Calu3 (cell line): Measurements from ENCODE around the gene MACROD2. TPM values are rescaled to one million over a fixed set of nuclear protein-coding genes. Genes with fewer than 3 reads are reported as not detected.

Source experiments
- BruUV-seq: library from RNA; stranded (reverse); fragments of 400-500 nt; replicated peaks from 2 replicates; lab custom pipeline; 2021; lab: Mats Ljungman, UMichigan
- CTCF ChIA-PET: fragments of 300-600 bp; sonication (Branson Sonifier 250); formaldehyde crosslinking; loops from one replicate; lab custom pipeline; 2022; ENCODE audit warnings: antibody characterized with exemption; lab: Charles Lee
- DNase-seq: peaks from one replicate; pipeline ENCODE4 v3.0.0; 2022
- H3K27ac Mint-ChIP-seq: one replicate; pipeline ENCODE4 v1.8.0; 2022; ENCODE audit warnings: mixed read lengths; ENCODE audit not compliant: unreplicated experiment
- H3K27me3 Mint-ChIP-seq: one replicate; pipeline ENCODE4 v1.8.0; 2022; ENCODE audit warnings: mixed read lengths; ENCODE audit not compliant: unreplicated experiment
- H3K36me3 Mint-ChIP-seq: one replicate; pipeline ENCODE4 v1.8.0; 2022; ENCODE audit warnings: mild to moderate bottlenecking, moderate library complexity, mixed read lengths; ENCODE audit not compliant: insufficient read depth, unreplicated experiment
- H3K4me1 Mint-ChIP-seq: one replicate; pipeline ENCODE4 v1.8.0; 2022; ENCODE audit warnings: mild to moderate bottlenecking, low read depth, mixed read lengths; ENCODE audit not compliant: unreplicated experiment
- H3K4me3 Mint-ChIP-seq: one replicate; pipeline ENCODE4 v1.8.0; 2022; ENCODE audit warnings: mild to moderate bottlenecking, low read depth, moderate library complexity, mixed read lengths; ENCODE audit not compliant: unreplicated experiment
- H3K9me3 Mint-ChIP-seq: one replicate; pipeline ENCODE4 v1.8.0; 2022; ENCODE audit warnings: low read depth, mixed read lengths; ENCODE audit not compliant: unreplicated experiment
- intact Hi-C: fragments of 100-400 bp; cut with micrococcal nuclease; formaldehyde crosslinking; loops from one replicate; pipeline ENCODE4 v1.10.0; 2022; ENCODE audit not compliant: unreplicated experiment
- total RNA-seq: library from RNA; stranded (reverse); gene quantifications from 2 replicates; pipeline ENCODE4 v1.2.3, GENCODE V29; 2022
- TF ChIP-seq, protein P1 (sequence below): fragments of 200-600 bp; IDR thresholded peaks from one replicate; pipeline ENCODE4 v1.8.0; 2022; ENCODE audit warnings: antibody characterized with exemption; ENCODE audit not compliant: unreplicated experiment

MACROD2 gene
- total RNA-seq, 1 experiment from 2014 or later, result 29.4 TPM

DNA sequence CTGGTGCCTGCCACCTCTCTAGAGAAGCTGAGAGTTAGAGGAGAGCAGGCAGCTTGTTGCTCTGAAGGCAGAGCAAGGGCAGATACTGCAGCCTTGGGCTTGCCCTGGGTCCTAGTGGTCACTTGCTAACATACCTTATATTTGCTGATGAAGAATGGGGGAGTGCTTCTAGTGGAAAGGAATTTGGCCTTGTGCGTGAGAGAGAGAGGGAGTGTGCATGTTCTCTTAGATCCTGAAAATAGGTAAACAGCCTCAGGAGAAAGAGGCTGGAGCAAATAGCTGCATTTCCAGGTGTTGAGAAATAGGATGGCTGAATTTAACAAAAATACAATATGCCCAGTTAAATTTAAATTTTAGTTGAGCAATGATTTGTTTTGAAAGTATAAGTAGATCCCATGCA lies 1066.6 kb downstream of the MACROD2 start:
- H3K27me3 Mint-ChIP-seq, result no peaks in the 10 kb centered on the region
- H3K27ac Mint-ChIP-seq, result no peak overlapping the region
- H3K4me1 Mint-ChIP-seq, result no peaks in the 10 kb centered on the region
- TF ChIP-seq, protein P1, sequence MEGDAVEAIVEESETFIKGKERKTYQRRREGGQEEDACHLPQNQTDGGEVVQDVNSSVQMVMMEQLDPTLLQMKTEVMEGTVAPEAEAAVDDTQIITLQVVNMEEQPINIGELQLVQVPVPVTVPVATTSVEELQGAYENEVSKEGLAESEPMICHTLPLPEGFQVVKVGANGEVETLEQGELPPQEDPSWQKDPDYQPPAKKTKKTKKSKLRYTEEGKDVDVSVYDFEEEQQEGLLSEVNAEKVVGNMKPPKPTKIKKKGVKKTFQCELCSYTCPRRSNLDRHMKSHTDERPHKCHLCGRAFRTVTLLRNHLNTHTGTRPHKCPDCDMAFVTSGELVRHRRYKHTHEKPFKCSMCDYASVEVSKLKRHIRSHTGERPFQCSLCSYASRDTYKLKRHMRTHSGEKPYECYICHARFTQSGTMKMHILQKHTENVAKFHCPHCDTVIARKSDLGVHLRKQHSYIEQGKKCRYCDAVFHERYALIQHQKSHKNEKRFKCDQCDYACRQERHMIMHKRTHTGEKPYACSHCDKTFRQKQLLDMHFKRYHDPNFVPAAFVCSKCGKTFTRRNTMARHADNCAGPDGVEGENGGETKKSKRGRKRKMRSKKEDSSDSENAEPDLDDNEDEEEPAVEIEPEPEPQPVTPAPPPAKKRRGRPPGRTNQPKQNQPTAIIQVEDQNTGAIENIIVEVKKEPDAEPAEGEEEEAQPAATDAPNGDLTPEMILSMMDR, result no peak
- H3K9me3 Mint-ChIP-seq, result no peaks in the 10 kb centered on the region
- H3K36me3 Mint-ChIP-seq, result no peaks in the 10 kb centered on the region
- DNase-seq, result no peak
- intact Hi-C loops, result no loop called here
- CTCF ChIA-PET, result interaction anchor here (0.6 kb wide), 1 partner anchor 900 kb away, joined by 3 read pairs; no protein-coding TSS in a partner anchor
- H3K4me3 Mint-ChIP-seq, result no peak overlapping the region
- BruUV-seq, result no TSS peak

DNA sequence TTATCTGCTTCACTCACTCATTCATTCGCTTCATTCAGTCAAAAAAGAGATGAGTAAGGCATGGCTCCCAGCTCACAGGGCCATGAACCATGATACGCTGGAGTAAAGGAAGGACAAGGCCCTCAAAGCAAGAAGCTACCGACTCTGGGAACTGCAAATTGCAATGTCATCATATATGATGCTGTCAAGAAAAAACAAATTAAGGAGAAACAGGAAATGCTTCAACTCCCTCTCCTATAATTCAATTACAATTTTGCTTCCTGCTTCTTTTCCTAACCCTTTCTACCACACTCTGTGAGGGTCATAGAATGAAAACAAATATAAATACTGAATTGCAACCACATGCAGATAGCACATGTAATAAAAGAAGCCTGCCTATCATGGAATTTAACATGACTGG lies 1067.8 kb downstream of the MACROD2 start:
- CTCF ChIA-PET, result no interaction called here
- no peak for DNase-seq
- BruUV-seq, result no TSS peak
- H3K4me3 Mint-ChIP-seq, result no peak overlapping the region
- H3K9me3 Mint-ChIP-seq, result no peaks in the 10 kb centered on the region
- H3K27me3 Mint-ChIP-seq, result no peaks in the 10 kb centered on the region
- TF ChIP-seq, protein P1, result no peak
- no peaks in the 10 kb centered on the region for H3K36me3 Mint-ChIP-seq
- no peak overlapping the region for H3K27ac Mint-ChIP-seq
- intact Hi-C loops, result no loop called here
- no peaks in the 10 kb centered on the region for H3K4me1 Mint-ChIP-seq

DNA sequence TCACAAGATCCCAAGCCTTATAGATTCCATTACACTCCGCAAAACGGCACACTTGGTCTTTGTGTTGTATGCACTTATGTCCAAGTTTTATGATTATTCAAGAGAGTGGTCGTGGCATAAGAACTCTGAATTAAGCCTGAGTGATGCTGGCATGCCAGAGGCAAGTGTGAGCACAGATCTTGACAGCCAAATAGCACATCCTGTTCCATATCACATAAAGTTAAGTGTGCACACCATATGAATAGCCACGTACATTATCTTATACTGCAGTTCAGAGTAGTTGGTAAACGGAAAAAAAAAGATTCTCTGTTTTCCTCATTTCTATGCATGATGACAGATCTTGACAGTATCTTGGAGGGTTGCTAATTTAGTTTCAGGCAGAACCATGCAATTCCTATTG lies 1069.4 kb downstream of the MACROD2 start:
- intact Hi-C loops, result no loop called here
- no peak for DNase-seq
- H3K9me3 Mint-ChIP-seq, result no peaks in the 10 kb centered on the region
- no peak overlapping the region for H3K27ac Mint-ChIP-seq
- BruUV-seq, result no TSS peak
- CTCF ChIA-PET, result no interaction called here
- no peaks in the 10 kb centered on the region for H3K27me3 Mint-ChIP-seq
- no peaks in the 10 kb centered on the region for H3K36me3 Mint-ChIP-seq
- H3K4me1 Mint-ChIP-seq, result no peaks in the 10 kb centered on the region
- TF ChIP-seq, protein P1, result no peak
- H3K4me3 Mint-ChIP-seq, result no peak overlapping the region

DNA sequence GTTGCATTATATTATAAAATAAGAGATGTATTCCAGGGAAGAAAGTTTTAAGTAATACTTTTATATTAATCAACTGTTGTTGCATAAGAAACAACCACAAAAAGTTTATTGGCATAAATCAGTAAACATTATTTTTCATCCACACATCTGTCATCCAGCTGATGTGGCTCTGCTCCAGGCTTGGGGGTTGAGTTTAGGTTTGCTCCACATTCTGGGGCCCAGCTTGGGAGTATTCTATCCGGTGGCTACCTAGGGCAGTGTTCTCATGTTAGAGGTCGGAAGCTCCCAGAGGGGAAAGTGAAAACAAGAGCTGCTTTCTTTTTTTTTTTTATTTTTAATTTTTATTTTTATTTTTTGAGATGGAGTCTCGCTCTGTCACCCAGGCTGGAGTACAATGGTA lies 1070.5 kb downstream of the MACROD2 start:
- Mint-ChIP-seq H3K4me3 (no peak overlapping the region), H3K27ac (no peak overlapping the region), H3K9me3 (no peaks in the 10 kb centered on the region), H3K4me1 (no peaks in the 10 kb centered on the region), H3K36me3 (no peaks in the 10 kb centered on the region), H3K27me3 (no peaks in the 10 kb centered on the region)
- intact Hi-C loops, result no loop called here
- no TSS peak for BruUV-seq
- CTCF ChIA-PET, result no interaction called here
- DNase-seq, result no peak
- TF ChIP-seq, protein P1, result no peak
